ENCODE results near the gene DMXL1. TPM values are rescaled to one million over a fixed set of nuclear protein-coding genes. Genes with fewer than 3 reads are reported as not detected.

Gene DMXL1
- total and polyA plus RNA-seq, 4 donors, result 4.3 to 38.1 (median 25.1) TPM

- DNase-seq (ENCODE audit: low spot score), result no peak
- TF ChIP-seq FOXA1 (IDR thresholded peaks at IDR 0.05) (no peak), SP1 (IDR thresholded peaks at IDR 0.05) (no peak), TAF1 (conservative IDR thresholded peaks at IDR 0.05) (no peak), JUND (IDR thresholded peaks at IDR 0.05) (no peak), RXRA (IDR thresholded peaks at IDR 0.05) (no peak), REST (IDR thresholded peaks at IDR 0.05) (no peak), EGR1 (IDR thresholded peaks at IDR 0.05; ENCODE audit: low read depth in 2 of 2) (no peak), FOXA2 (IDR thresholded peaks at IDR 0.05) (no peak), YY1 (IDR thresholded peaks at IDR 0.05) (no peak), NR2F2 (IDR thresholded peaks at IDR 0.05) (no peak), ZBTB33 (IDR thresholded peaks at IDR 0.05) (no peak), RAD21 (IDR thresholded peaks at IDR 0.05) (no peak), HNF4A (conservative IDR thresholded peaks at IDR 0.05) (no peak), MAX (IDR thresholded peaks at IDR 0.05) (no peak), ATF3 (IDR thresholded peaks at IDR 0.05) (no peak), HNF4G (IDR thresholded peaks at IDR 0.05) (no peak), CTCF (IDR thresholded peaks at IDR 0.05; ENCODE audit: low read depth, low read length, missing input control) (no peak)
These were observed 11.1 kb upstream of the DMXL1 start for GRCh38 chr5:119059740-119060255.

More at GRCh38 chr5:119059740-119060255, 11.1 kb upstream of the DMXL1 start:
- H3K4me1 ChIP-seq (ENCODE audit: control insufficient read depth in 4 of 4, insufficient read depth in 4 of 4, low read length in 3 of 4), result no peaks in the 10 kb centered on the region
- H3K27me3 ChIP-seq (ENCODE audit: control insufficient read depth in 4 of 4, insufficient read depth in 4 of 4, low read length in 3 of 4), result no peaks in the 10 kb centered on the region
- H3K9ac ChIP-seq (ENCODE audit: low read depth in 1 of 2, low read length in 2 of 2), result no peak overlapping the region
- H3K9me3 ChIP-seq (ENCODE audit: control insufficient read depth in 4 of 4, low read length in 3 of 4), result no peaks in the 10 kb centered on the region
- H3K4me3 ChIP-seq (ENCODE audit: low read depth in 1 of 3, low read length in 3 of 3), result no peak overlapping the region
- no peak overlapping the region for H3K27ac ChIP-seq (ENCODE audit: low read depth in 1 of 2, low read length in 2 of 2)
- H3K36me3 ChIP-seq (ENCODE audit: control insufficient read depth in 4 of 4, insufficient read depth in 3 of 4, low read depth in 1 of 4, low read length in 3 of 4), result no peaks in the 10 kb centered on the region

Data from liver (tissue), 9 donors.